ENCODE results near the gene ITGB5. TPM values are rescaled to one million over a fixed set of nuclear protein-coding genes. Genes with fewer than 3 reads are reported as not detected.

Gene ITGB5
- total RNA-seq, 2 donors from 2014 or later = 262 to 329 TPM

DNA sequence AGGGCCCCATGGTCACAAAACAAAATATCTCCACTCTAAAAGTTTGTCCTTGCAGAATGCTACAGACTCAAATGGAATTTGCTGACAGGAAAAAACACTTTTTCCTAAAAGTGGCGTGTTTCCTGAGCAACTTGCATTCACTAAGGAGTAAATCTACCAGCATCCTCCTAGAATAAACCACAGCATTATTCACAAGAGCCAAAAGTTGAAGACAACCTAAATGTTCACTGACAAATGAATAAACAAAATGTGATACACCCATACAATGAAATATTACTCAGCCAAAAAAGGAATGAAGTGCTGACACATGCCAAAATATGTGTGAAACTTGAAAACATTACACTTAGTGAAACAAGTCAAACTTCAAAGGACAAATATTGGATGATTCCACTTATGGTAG is 28.9 kb downstream of the ITGB5 start:
- Histone ChIP-seq H3K9ac (ENCODE audit: extremely low read depth, low read length, poor library complexity, severe bottlenecking) (no peak overlapping the region), H3K4me1 (ENCODE audit: control insufficient read depth, insufficient read depth, low read length) (peaks cover 2% of the 10 kb centered on the region), H3K36me3 (ENCODE audit: control insufficient read depth, insufficient read depth, low read length) (peaks cover 95% of the 10 kb centered on the region), H3K4me3 (ENCODE audit: low read length) (no peak overlapping the region), H3K9me3 (ENCODE audit: control insufficient read depth, low read length) (no peaks in the 10 kb centered on the region), H3K27ac (ENCODE audit: low read depth, low read length) (no peak overlapping the region), H3K27me3 (ENCODE audit: control insufficient read depth, insufficient read depth, low read length, poor library complexity, severe bottlenecking) (no peaks in the 10 kb centered on the region)
- H3K36me3 Mint-ChIP-seq (ENCODE audit: low read depth) = peaks cover 75% of the 10 kb centered on the region
- TF ChIP-seq, protein P1, sequence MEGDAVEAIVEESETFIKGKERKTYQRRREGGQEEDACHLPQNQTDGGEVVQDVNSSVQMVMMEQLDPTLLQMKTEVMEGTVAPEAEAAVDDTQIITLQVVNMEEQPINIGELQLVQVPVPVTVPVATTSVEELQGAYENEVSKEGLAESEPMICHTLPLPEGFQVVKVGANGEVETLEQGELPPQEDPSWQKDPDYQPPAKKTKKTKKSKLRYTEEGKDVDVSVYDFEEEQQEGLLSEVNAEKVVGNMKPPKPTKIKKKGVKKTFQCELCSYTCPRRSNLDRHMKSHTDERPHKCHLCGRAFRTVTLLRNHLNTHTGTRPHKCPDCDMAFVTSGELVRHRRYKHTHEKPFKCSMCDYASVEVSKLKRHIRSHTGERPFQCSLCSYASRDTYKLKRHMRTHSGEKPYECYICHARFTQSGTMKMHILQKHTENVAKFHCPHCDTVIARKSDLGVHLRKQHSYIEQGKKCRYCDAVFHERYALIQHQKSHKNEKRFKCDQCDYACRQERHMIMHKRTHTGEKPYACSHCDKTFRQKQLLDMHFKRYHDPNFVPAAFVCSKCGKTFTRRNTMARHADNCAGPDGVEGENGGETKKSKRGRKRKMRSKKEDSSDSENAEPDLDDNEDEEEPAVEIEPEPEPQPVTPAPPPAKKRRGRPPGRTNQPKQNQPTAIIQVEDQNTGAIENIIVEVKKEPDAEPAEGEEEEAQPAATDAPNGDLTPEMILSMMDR (conservative IDR thresholded peaks at IDR 0.05) = no peak
- H3K4me1 Mint-ChIP-seq = peaks cover 14% of the 10 kb centered on the region
- 98 to 100% methylated on average over 1 of the region's 1 CpG for WGBS, 2 experiments (ENCODE audit: insufficient coverage in 1 of 2, insufficient read length in 1 of 2)
- DNase-seq = no peak
- H3K4me3 Mint-ChIP-seq = no peak overlapping the region
- no peaks in the 10 kb centered on the region for H3K27me3 Mint-ChIP-seq (ENCODE audit: insufficient read depth)
- H3K9me3 Mint-ChIP-seq = no peaks in the 10 kb centered on the region
- no peak overlapping the region for H3K27ac Mint-ChIP-seq

DNA sequence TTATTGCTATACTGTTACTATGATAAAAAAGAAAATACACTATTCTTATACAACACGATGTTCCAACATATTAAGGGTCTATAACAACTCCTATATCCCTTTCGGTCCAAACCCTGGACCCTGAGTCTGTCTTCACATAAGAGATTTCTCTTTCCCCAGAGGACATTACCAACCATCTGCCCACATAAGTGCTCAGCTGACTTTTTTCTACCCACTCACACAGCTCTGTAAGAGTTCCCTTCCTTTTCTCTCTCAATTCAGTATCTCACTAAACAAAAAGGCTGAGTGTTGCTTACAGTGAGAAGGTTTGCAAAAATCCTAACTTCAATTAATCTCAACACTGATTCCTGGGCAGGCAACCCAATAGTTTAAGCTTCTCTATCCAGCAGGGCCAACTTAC is 30.5 kb downstream of the ITGB5 start:
- Mint-ChIP-seq H3K27ac (no peak overlapping the region), H3K36me3 (ENCODE audit: low read depth) (peaks cover 72% of the 10 kb centered on the region), H3K27me3 (ENCODE audit: insufficient read depth) (no peaks in the 10 kb centered on the region), H3K4me1 (peaks cover 18% of the 10 kb centered on the region), H3K9me3 (no peaks in the 10 kb centered on the region), H3K4me3 (no peak overlapping the region)
- H3K9ac ChIP-seq (ENCODE audit: extremely low read depth, low read length, poor library complexity, severe bottlenecking) = no peak overlapping the region
- no peaks in the 10 kb centered on the region for H3K27me3 ChIP-seq (ENCODE audit: control insufficient read depth, insufficient read depth, low read length, poor library complexity, severe bottlenecking)
- H3K4me1 ChIP-seq (ENCODE audit: control insufficient read depth, insufficient read depth, low read length) = peaks cover 2% of the 10 kb centered on the region
- no peaks in the 10 kb centered on the region for H3K9me3 ChIP-seq (ENCODE audit: control insufficient read depth, low read length)
- H3K4me3 ChIP-seq (ENCODE audit: low read length) = no peak overlapping the region
- WGBS, 2 experiments (ENCODE audit: insufficient coverage in 1 of 2, insufficient read length in 1 of 2) = 97 to 100% methylated on average over 1 to 2 of the region's 2 CpGs
- DNase-seq = no peak
- no peak overlapping the region for H3K27ac ChIP-seq (ENCODE audit: low read depth, low read length)
- H3K36me3 ChIP-seq (ENCODE audit: control insufficient read depth, insufficient read depth, low read length) = peaks cover 93% of the 10 kb centered on the region
- TF ChIP-seq, protein P1 (conservative IDR thresholded peaks at IDR 0.05) = no peak

DNA sequence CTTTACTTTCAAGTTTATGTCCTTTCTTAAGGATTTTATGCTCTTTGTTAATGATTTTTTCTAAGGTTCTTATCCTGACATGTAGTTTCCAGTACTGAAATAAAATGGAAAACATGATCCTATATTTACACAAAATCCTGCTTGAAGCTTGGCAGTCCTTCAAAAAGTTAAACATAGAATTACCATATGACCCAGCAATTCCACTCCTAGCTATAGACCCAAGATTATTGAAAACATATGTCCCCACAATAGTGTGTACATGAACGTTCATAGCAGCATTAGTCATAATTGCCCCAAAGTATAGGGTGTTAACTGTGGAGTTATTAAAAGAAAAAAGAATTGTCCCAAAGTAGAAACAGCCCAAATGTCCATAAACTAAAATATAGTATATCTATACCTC is 33.2 kb downstream of the ITGB5 start:
- Mint-ChIP-seq H3K9me3 (no peaks in the 10 kb centered on the region), H3K36me3 (ENCODE audit: low read depth) (peaks cover 71% of the 10 kb centered on the region), H3K4me1 (peaks cover 14% of the 10 kb centered on the region), H3K4me3 (no peak overlapping the region), H3K27me3 (ENCODE audit: insufficient read depth) (no peaks in the 10 kb centered on the region), H3K27ac (no peak overlapping the region)
- TF ChIP-seq, protein P1 (conservative IDR thresholded peaks at IDR 0.05) = no peak
- Histone ChIP-seq H3K36me3 (ENCODE audit: control insufficient read depth, insufficient read depth, low read length) (peaks cover 94% of the 10 kb centered on the region), H3K9ac (ENCODE audit: extremely low read depth, low read length, poor library complexity, severe bottlenecking) (no peak overlapping the region), H3K4me3 (ENCODE audit: low read length) (no peak overlapping the region), H3K4me1 (ENCODE audit: control insufficient read depth, insufficient read depth, low read length) (peaks cover 1% of the 10 kb centered on the region), H3K27ac (ENCODE audit: low read depth, low read length) (no peak overlapping the region), H3K9me3 (ENCODE audit: control insufficient read depth, low read length) (no peaks in the 10 kb centered on the region), H3K27me3 (ENCODE audit: control insufficient read depth, insufficient read depth, low read length, poor library complexity, severe bottlenecking) (no peaks in the 10 kb centered on the region)
- no peak for DNase-seq
- 100% methylated on average over 1 of the region's 1 CpG; no CpG with 5 or more reads in 1 of the 2 experiments for WGBS, 2 experiments (ENCODE audit: insufficient coverage in 1 of 2, insufficient read length in 1 of 2)

Data from endodermal cell (in vitro differentiated cells).